ENCODE results near the gene INTS13. TPM values are rescaled to one million over a fixed set of nuclear protein-coding genes. Genes with fewer than 3 reads are reported as not detected.

INTS13 gene
- total and polyA plus RNA-seq, 2 of the 8 experiments (the other 6 are each of a cell fraction or from before 2014, with no cell fraction given), result 20.5 to 58.2 TPM

- 1% methylated on average over 28 of the region's 28 CpGs; no CpG with 5 or more reads in 1 of the 2 experiments for WGBS, 2 experiments (ENCODE audit: extremely low coverage in 1 of 2, insufficient coverage in 1 of 2, insufficient read length in 1 of 2, insufficient replicate concordance in 2 of 2, low coverage in 1 of 2, low lambda C conversion rate in 2 of 2, missing lambda C conversion rate in 1 of 2)
- CTCF ChIA-PET (ENCODE audit: partially characterized antibody), result interaction anchor here (0.6 kb wide), 1 partner anchor 25 kb away, joined by 4 read pairs; no protein-coding TSS in a partner anchor
- TF ChIP-seq NANOG (IDR thresholded peaks at IDR 0.05; ENCODE audit: insufficient read depth, low read depth, low read length, poor library complexity, severe bottlenecking) (no peak), GABPA (IDR thresholded peaks at IDR 0.05; ENCODE audit: borderline replicate concordance, insufficient read depth, low read length) (no peak), SIRT6 (IDR thresholded peaks at IDR 0.05; ENCODE audit: low read length) (no peak), CHD1 (IDR thresholded peaks at IDR 0.05; ENCODE audit: low read depth, low read length) (0 out of 2 replicates have a peak, but pooled peaks have one; percentile 27), SIX5 (IDR thresholded peaks at IDR 0.05; ENCODE audit: low read depth, low read length) (no peak), POLR2AphosphoS5 (IDR thresholded peaks at IDR 0.05; ENCODE audit: low read depth, low read length) (no peak), GTF2F1 (IDR thresholded peaks at IDR 0.05; ENCODE audit: borderline replicate concordance, low read depth, low read length) (no peak), MAX (IDR thresholded peaks at IDR 0.05) (no peak), HDAC2 (IDR thresholded peaks at IDR 0.05; ENCODE audit: borderline replicate concordance in 1 of 2, low read depth in 2 of 2, low read length in 2 of 2) (no peak), KDM5A (IDR thresholded peaks at IDR 0.05; ENCODE audit: low read length) (0 out of 2 replicates have a peak, but pooled peaks have one; percentile 1), SIN3A (conservative IDR thresholded peaks at IDR 0.05 in 1 of 2, IDR thresholded peaks at IDR 0.05 in 1 of 2; ENCODE audit: low read depth in 1 of 2, low read length in 2 of 2) (peak; percentile 10 to 35; a peak in 1 of 4 replicates), KDM4A (IDR thresholded peaks at IDR 0.05; ENCODE audit: low read depth, low read length, severe bottlenecking) (peak; percentile 40), TCF12 (IDR thresholded peaks at IDR 0.05; ENCODE audit: low read depth, low read length) (no peak)
Measured at GRCh38 chr12:26938701-26939062, 901 bp upstream of the INTS13 start.

More at GRCh38 chr12:26938701-26939062, 901 bp upstream of the INTS13 start:
- no peaks in the 10 kb centered on the region for H3K27me3 ChIP-seq (replicated peaks in 1 of 4; ENCODE audit: control insufficient read depth in 3 of 4, extremely low read depth in 1 of 4, insufficient read depth in 3 of 4, low read length in 3 of 4)
- peak overlapping the region; percentile 91 for H3K56ac ChIP-seq (replicated peaks; ENCODE audit: insufficient read length, low read depth, low read length)
- H3K4ac ChIP-seq (replicated peaks; ENCODE audit: insufficient read length, low read depth, low read length), result no peak overlapping the region
- H2BK12ac ChIP-seq (ENCODE audit: low read depth, low read length), result no peak overlapping the region
- H4K5ac ChIP-seq (ENCODE audit: insufficient read length, low read depth, low read length), result peak overlapping the region; percentile 94
- peak overlapping the region; percentile 85 for H3K27ac ChIP-seq (ENCODE audit: low read depth, low read length)
- no peak overlapping the region for H2AK5ac ChIP-seq (ENCODE audit: low read depth, low read length)
- H2BK120ac ChIP-seq (replicated peaks; ENCODE audit: low read depth, low read length), result no peak overlapping the region
- no peak overlapping the region for H2BK20ac ChIP-seq (ENCODE audit: low read length)
- no peak for FAIRE-seq
- peaks cover 2% of the 10 kb centered on the region; the same call in 1 of the 2 replicates for H3K79me1 ChIP-seq (ENCODE audit: low read depth, low read length)
- POLR2A ChIA-PET (ENCODE audit: partially characterized antibody), result interaction anchor here (0.7 to 1.2 kb wide), 8 partner anchors 15 to 394 kb away, joined by 3 to 4 read pairs (median 4); partner anchors contain the start of genes BMAL2, ITPR2, MED21 and TM7SF3
- H4K91ac ChIP-seq (replicated peaks; ENCODE audit: insufficient read length, low read length), result no peak overlapping the region
- no peak for DNase-seq (ENCODE audit: low read depth in 1 of 2, low spot score in 2 of 2)
- peak overlapping the region; percentile 53; the same call in 1 of the 2 replicates for H2BK5ac ChIP-seq (ENCODE audit: low read depth, low read length)
- H3K14ac ChIP-seq (ENCODE audit: insufficient read length), result no peak overlapping the region
- peaks cover 4% of the 10 kb centered on the region in 2 experiments for H4K20me1 ChIP-seq (replicated peaks in 1 of 2; ENCODE audit: control insufficient read depth in 1 of 2, insufficient read depth in 2 of 2, low read length in 2 of 2)
- H2AFZ ChIP-seq (ENCODE audit: low read length), result peak overlapping the region; percentile 87
- no peak overlapping the region for H2BK15ac ChIP-seq (ENCODE audit: low read length)
- H3K4me2 ChIP-seq (ENCODE audit: insufficient read depth in 1 of 2, low read depth in 2 of 2, low read length in 2 of 2), result peak overlapping the region; percentile 63 to 90
- peaks cover 5% of the 10 kb centered on the region for H3K23me2 ChIP-seq (ENCODE audit: low read depth, low read length)
- peak overlapping the region; percentile 98 for H4K8ac ChIP-seq (ENCODE audit: extremely low read depth, insufficient read depth, low read length)
- H3K4me1 ChIP-seq (replicated peaks in 1 of 4; ENCODE audit: control insufficient read depth in 3 of 4, insufficient read depth in 4 of 4, low read length in 3 of 4), result peaks cover 0 to 5% (median 3%) of the 10 kb centered on the region in 4 experiments; a peak in 6 of 7 replicates
- H3K23ac ChIP-seq (ENCODE audit: insufficient read length), result no peak overlapping the region
- H3K9me3 ChIP-seq (ENCODE audit: insufficient read depth in 2 of 2, low read depth in 1 of 2, low read length in 1 of 2), result no peaks in the 10 kb centered on the region
- H3K36me3 ChIP-seq (ENCODE audit: control insufficient read depth in 2 of 4, insufficient read depth in 4 of 4, low read length in 3 of 4), result peaks cover 0 to 1% (median 0%) of the 10 kb centered on the region in 4 experiments; a peak in 1 of 8 replicates
- H3K18ac ChIP-seq (ENCODE audit: extremely low read depth, low read length), result no peak overlapping the region; the same call in 1 of the 2 replicates
- peaks cover 5 to 81% of the 10 kb centered on the region in 2 experiments; a peak in 3 of 4 replicates for H3K79me2 ChIP-seq (ENCODE audit: control insufficient read depth in 1 of 2, insufficient read depth in 2 of 2, low read length in 2 of 2)
- H3K4me3 ChIP-seq (ENCODE audit: extremely low read depth in 1 of 4, insufficient read depth in 2 of 4, low read depth in 3 of 4, low read length in 4 of 4), result peak overlapping the region; percentile 93 to 97 (median 96)
- H3K9ac ChIP-seq (replicated peaks in 1 of 4; ENCODE audit: extremely low read depth in 1 of 4, low read depth in 3 of 4, low read length in 3 of 4), result peak overlapping the region; percentile 92 to 97 (median 95)
